Measurements from ENCODE around the gene KDM6B. TPM values are rescaled to one million over a fixed set of nuclear protein-coding genes. Genes with fewer than 3 reads are reported as not detected.

The KDM6B gene, protein sequence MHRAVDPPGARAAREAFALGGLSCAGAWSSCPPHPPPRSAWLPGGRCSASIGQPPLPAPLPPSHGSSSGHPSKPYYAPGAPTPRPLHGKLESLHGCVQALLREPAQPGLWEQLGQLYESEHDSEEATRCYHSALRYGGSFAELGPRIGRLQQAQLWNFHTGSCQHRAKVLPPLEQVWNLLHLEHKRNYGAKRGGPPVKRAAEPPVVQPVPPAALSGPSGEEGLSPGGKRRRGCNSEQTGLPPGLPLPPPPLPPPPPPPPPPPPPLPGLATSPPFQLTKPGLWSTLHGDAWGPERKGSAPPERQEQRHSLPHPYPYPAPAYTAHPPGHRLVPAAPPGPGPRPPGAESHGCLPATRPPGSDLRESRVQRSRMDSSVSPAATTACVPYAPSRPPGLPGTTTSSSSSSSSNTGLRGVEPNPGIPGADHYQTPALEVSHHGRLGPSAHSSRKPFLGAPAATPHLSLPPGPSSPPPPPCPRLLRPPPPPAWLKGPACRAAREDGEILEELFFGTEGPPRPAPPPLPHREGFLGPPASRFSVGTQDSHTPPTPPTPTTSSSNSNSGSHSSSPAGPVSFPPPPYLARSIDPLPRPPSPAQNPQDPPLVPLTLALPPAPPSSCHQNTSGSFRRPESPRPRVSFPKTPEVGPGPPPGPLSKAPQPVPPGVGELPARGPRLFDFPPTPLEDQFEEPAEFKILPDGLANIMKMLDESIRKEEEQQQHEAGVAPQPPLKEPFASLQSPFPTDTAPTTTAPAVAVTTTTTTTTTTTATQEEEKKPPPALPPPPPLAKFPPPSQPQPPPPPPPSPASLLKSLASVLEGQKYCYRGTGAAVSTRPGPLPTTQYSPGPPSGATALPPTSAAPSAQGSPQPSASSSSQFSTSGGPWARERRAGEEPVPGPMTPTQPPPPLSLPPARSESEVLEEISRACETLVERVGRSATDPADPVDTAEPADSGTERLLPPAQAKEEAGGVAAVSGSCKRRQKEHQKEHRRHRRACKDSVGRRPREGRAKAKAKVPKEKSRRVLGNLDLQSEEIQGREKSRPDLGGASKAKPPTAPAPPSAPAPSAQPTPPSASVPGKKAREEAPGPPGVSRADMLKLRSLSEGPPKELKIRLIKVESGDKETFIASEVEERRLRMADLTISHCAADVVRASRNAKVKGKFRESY (N-terminal part only)
- polyA plus RNA-seq: 1 to 10 TPM; 5.2 to 9.0 TPM

DNA sequence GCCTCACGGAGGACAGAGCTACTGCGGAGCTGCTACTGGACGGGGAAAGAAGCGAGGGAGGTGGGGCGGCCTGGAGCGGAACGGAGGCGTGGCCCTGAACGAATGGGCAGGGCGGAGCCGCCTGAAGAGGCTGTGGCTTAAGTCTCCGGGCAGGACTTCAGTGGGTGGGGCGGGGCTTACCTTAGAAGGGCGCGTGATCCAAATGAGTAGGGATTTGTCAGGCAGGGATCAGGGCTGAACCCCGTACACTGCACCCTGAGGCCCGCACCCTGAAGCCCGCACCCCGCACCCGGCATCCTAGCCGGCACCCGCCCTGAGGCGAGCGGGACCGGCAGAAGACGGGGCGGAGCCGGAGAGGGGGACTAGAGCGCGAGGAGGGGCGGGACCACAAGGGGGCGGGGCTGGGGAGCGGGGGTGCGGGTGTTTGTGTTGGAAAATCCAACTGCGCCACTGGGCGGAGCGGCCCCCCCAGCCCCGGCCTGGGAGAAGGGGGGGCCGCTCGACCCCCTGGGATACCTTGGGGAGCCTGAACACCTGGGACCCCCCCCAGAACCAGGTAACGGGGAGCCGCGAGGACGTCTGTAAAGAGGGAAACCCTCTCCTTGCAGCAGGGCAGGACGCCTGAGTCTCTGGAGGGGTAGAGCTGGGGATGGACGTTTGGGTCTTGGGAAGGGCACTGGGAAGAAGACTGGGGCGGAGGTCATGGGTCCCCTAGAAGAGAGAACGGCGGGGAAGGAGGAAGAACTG lies at the start of gene KDM6B:
Gene KDM6B, plus strand, starts transcription at position 423 of the 747 bp plus-strand sequence. CDS start 11,338 bp downstream, outside the sequence.
- H3K4me1 ChIP-seq (ENCODE audit: control insufficient read depth in 2 of 2, insufficient read depth in 2 of 2, low read length in 1 of 2): peaks cover 5 to 16% of the 10 kb centered on the region in 2 donors
- H3K27ac ChIP-seq (ENCODE audit: low read depth in 2 of 2, low read length in 1 of 2): peak within 1 kb of the TSS; percentile 95
- H3K9me3 ChIP-seq (ENCODE audit: control insufficient read depth in 2 of 2, insufficient read depth in 1 of 2, low read depth in 1 of 2, low read length in 1 of 2): no peaks in the 10 kb centered on the region
- no peaks in the 10 kb centered on the region for H3K36me3 ChIP-seq (ENCODE audit: control insufficient read depth in 2 of 2, insufficient read depth in 2 of 2, low read length in 1 of 2)
- peak within 1 kb of the TSS; percentile 67 to 68 for H3K4me3 ChIP-seq (ENCODE audit: low read depth in 1 of 2, low read length in 2 of 2)
- H3K27me3 ChIP-seq (ENCODE audit: control insufficient read depth in 1 of 2, insufficient read depth in 2 of 2, low read length in 2 of 2): no peaks in the 10 kb centered on the region
- 0% methylated on average over 39 to 49 of the region's 49 CpGs for WGBS, 2 donors

DNA sequence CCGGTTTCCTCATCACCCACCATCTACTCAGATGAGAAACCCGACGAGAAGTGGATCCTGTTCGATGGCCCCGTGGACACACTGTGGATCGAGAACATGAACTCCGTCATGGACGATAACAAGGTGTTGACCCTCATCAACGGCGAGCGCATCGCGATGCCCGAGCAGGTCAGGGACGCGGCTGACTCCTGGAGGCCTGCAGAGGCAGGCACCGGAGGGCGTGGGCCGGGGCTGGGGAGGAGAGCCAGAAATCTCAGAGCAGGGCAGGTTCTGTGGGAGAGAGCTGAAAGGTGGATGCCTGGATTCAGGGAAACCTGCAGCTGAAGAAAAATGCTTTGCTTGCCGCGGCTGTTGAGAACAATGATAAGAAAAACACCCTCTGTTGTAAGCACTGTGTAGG lies 47.2 kb upstream of the KDM6B start:
- H3K36me3 ChIP-seq (ENCODE audit: control insufficient read depth in 2 of 2, insufficient read depth in 2 of 2, low read length in 1 of 2): no peaks in the 10 kb centered on the region
- no peak overlapping the region for H3K27ac ChIP-seq (ENCODE audit: low read depth in 2 of 2, low read length in 1 of 2)
- H3K27me3 ChIP-seq (ENCODE audit: control insufficient read depth in 1 of 2, insufficient read depth in 2 of 2, low read length in 2 of 2): no peaks in the 10 kb centered on the region
- no peaks in the 10 kb centered on the region for H3K9me3 ChIP-seq (ENCODE audit: control insufficient read depth in 2 of 2, insufficient read depth in 1 of 2, low read depth in 1 of 2, low read length in 1 of 2)
- WGBS, 2 donors: 55 to 80% methylated on average over 21 of the region's 21 CpGs
- peaks cover 0 to 5% of the 10 kb centered on the region in 2 donors for H3K4me1 ChIP-seq (ENCODE audit: control insufficient read depth in 2 of 2, insufficient read depth in 2 of 2, low read length in 1 of 2)
- H3K4me3 ChIP-seq (ENCODE audit: low read depth in 1 of 2, low read length in 2 of 2): no peak overlapping the region

DNA sequence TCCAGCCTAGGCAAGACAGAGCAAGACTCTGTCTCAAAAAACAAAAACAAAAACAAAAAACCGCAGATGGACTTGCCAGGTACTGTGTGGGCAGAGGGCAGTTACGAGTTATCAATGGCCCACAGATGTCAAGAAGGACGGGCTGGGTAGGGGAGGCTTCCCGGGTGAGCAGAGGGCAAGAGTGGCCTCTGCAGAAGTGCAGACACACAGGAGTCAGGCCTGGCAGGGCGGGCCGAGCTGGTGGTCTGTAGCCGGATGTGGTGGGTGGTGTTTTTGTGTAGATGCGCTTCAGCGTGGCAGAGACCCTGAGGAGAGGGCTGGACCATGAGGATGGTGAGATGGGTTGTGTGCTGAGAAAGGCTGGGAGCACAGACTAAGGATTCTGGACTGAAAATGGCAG lies 44.9 kb upstream of the KDM6B start:
- no peaks in the 10 kb centered on the region for H3K36me3 ChIP-seq (ENCODE audit: control insufficient read depth in 2 of 2, insufficient read depth in 2 of 2, low read length in 1 of 2)
- H3K27ac ChIP-seq (ENCODE audit: low read depth in 2 of 2, low read length in 1 of 2): no peak overlapping the region
- WGBS, 2 donors: 76 to 81% methylated on average over 9 of the region's 9 CpGs
- no peaks in the 10 kb centered on the region for H3K9me3 ChIP-seq (ENCODE audit: control insufficient read depth in 2 of 2, insufficient read depth in 1 of 2, low read depth in 1 of 2, low read length in 1 of 2)
- no peak overlapping the region for H3K4me3 ChIP-seq (ENCODE audit: low read depth in 1 of 2, low read length in 2 of 2)
- peaks cover 0 to 5% of the 10 kb centered on the region in 2 donors for H3K4me1 ChIP-seq (ENCODE audit: control insufficient read depth in 2 of 2, insufficient read depth in 2 of 2, low read length in 1 of 2)
- H3K27me3 ChIP-seq (ENCODE audit: control insufficient read depth in 1 of 2, insufficient read depth in 2 of 2, low read length in 2 of 2): no peaks in the 10 kb centered on the region

DNA sequence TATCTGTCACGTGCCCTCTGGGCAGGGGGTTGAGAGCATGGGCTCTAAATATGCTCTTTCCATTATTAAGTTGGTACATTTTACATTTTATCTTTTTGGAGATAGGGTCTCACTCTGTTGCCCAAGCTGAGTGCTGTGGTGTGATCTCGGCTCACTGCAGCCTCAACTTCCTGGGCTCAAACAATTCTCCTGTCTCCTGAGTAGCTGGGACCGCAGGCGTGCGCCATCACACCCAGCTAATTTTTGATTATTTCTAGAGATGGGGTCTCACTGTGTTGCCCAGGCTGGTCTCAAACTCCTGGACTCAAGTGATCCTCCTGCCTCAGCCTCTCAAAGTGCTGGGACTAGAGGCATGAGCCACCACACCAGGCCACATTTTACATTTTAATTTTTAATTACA lies 43.9 kb upstream of the KDM6B start:
- Histone ChIP-seq H3K27me3 (ENCODE audit: control insufficient read depth in 1 of 2, insufficient read depth in 2 of 2, low read length in 2 of 2) (no peaks in the 10 kb centered on the region), H3K4me3 (ENCODE audit: low read depth in 1 of 2, low read length in 2 of 2) (no peak overlapping the region), H3K27ac (ENCODE audit: low read depth in 2 of 2, low read length in 1 of 2) (no peak overlapping the region), H3K9me3 (ENCODE audit: control insufficient read depth in 2 of 2, insufficient read depth in 1 of 2, low read depth in 1 of 2, low read length in 1 of 2) (no peaks in the 10 kb centered on the region), H3K4me1 (ENCODE audit: control insufficient read depth in 2 of 2, insufficient read depth in 2 of 2, low read length in 1 of 2) (peaks cover 0 to 5% of the 10 kb centered on the region in 2 donors), H3K36me3 (ENCODE audit: control insufficient read depth in 2 of 2, insufficient read depth in 2 of 2, low read length in 1 of 2) (no peaks in the 10 kb centered on the region)
- WGBS, 2 donors: 91 to 92% methylated on average over 5 of the region's 5 CpGs

DNA sequence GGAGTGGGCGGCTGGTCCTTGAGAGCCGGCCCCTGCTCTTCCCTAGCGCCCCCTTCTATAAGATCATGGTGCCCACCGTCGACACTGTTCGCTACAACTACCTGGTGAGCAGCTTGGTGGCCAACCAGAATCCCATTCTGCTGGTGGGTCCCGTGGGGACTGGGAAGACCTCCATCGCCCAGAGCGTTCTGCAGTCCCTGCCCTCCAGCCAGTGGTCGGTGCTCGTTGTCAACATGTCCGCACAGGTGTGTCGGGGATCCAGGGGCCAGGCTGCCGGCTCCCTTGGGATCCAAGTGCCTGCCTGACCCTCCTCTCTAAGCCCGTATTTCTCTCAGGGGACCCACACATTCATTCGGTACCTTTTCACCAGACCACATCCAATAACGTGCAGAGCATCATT lies 41.4 kb upstream of the KDM6B start:
- Histone ChIP-seq H3K4me3 (ENCODE audit: low read depth in 1 of 2, low read length in 2 of 2) (no peak overlapping the region), H3K27ac (ENCODE audit: low read depth in 2 of 2, low read length in 1 of 2) (no peak overlapping the region), H3K27me3 (ENCODE audit: control insufficient read depth in 1 of 2, insufficient read depth in 2 of 2, low read length in 2 of 2) (no peaks in the 10 kb centered on the region), H3K4me1 (ENCODE audit: control insufficient read depth in 2 of 2, insufficient read depth in 2 of 2, low read length in 1 of 2) (no peaks in the 10 kb centered on the region), H3K9me3 (ENCODE audit: control insufficient read depth in 2 of 2, insufficient read depth in 1 of 2, low read depth in 1 of 2, low read length in 1 of 2) (no peaks in the 10 kb centered on the region), H3K36me3 (ENCODE audit: control insufficient read depth in 2 of 2, insufficient read depth in 2 of 2, low read length in 1 of 2) (no peaks in the 10 kb centered on the region)
- 92 to 94% methylated on average over 17 of the region's 17 CpGs for WGBS, 2 donors

DNA sequence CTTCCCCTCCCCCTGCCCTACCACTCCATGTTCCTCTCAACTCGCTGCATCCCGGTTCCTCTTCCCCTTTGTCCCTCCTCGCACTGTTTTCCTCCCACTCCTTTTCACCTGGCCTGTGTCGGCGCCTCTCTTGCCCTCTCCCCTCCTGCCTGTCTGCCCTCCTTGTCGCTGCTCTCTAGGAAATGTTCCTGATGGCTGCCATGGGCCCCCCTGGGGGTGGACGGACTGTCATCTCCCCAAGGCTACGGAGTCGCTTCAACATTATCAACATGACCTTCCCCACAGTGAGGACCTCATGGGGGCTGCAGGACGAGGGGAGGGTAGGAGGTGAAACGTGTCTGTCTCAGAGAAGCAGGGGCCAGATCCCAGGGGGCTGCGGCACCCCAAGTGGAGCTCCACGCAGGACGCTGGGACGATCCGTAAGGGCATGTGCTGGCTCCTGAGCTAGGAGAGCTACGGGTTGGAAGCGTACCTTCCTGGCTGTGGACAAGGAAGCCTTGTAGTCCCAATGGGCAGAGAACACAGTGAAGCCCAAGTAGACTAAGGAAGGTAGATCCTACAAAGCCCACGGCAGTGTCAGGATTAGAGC lies 39.8 kb upstream of the KDM6B start:
- H3K27me3 ChIP-seq (ENCODE audit: control insufficient read depth in 1 of 2, insufficient read depth in 2 of 2, low read length in 2 of 2): no peaks in the 10 kb centered on the region
- WGBS, 2 donors: 60 to 66% methylated on average over 19 of the region's 19 CpGs
- H3K36me3 ChIP-seq (ENCODE audit: control insufficient read depth in 2 of 2, insufficient read depth in 2 of 2, low read length in 1 of 2): no peaks in the 10 kb centered on the region
- H3K4me1 ChIP-seq (ENCODE audit: control insufficient read depth in 2 of 2, insufficient read depth in 2 of 2, low read length in 1 of 2): no peaks in the 10 kb centered on the region
- no peak overlapping the region for H3K4me3 ChIP-seq (ENCODE audit: low read depth in 1 of 2, low read length in 2 of 2)
- no peak overlapping the region for H3K27ac ChIP-seq (ENCODE audit: low read depth in 2 of 2, low read length in 1 of 2)
- no peaks in the 10 kb centered on the region for H3K9me3 ChIP-seq (ENCODE audit: control insufficient read depth in 2 of 2, insufficient read depth in 1 of 2, low read depth in 1 of 2, low read length in 1 of 2)

DNA sequence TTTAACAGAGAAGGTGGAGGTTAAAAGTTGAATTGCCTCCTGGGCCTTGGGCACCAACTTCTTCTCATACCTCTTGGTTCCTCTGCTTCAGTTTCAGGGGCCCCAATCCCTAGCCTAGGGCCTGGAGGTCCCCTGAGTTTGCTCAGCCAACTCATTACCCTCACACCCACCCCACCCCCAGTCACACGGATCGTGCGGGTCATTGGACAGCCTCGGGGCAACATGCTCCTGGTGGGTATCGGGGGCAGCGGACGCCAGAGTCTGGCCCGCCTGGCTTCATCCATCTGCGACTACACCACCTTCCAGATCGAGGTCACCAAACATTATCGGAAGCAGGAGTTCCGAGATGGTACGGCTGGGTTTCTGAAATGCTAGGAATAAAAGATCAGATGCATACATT lies 36.0 kb upstream of the KDM6B start:
- Histone ChIP-seq H3K4me3 (ENCODE audit: low read depth in 1 of 2, low read length in 2 of 2) (no peak overlapping the region), H3K27ac (ENCODE audit: low read depth in 2 of 2, low read length in 1 of 2) (no peak overlapping the region), H3K4me1 (ENCODE audit: control insufficient read depth in 2 of 2, insufficient read depth in 2 of 2, low read length in 1 of 2) (no peaks in the 10 kb centered on the region), H3K27me3 (ENCODE audit: control insufficient read depth in 1 of 2, insufficient read depth in 2 of 2, low read length in 2 of 2) (no peaks in the 10 kb centered on the region), H3K36me3 (ENCODE audit: control insufficient read depth in 2 of 2, insufficient read depth in 2 of 2, low read length in 1 of 2) (no peaks in the 10 kb centered on the region), H3K9me3 (ENCODE audit: control insufficient read depth in 2 of 2, insufficient read depth in 1 of 2, low read depth in 1 of 2, low read length in 1 of 2) (no peaks in the 10 kb centered on the region)
- WGBS, 2 donors: 88 to 92% methylated on average over 13 of the region's 13 CpGs

DNA sequence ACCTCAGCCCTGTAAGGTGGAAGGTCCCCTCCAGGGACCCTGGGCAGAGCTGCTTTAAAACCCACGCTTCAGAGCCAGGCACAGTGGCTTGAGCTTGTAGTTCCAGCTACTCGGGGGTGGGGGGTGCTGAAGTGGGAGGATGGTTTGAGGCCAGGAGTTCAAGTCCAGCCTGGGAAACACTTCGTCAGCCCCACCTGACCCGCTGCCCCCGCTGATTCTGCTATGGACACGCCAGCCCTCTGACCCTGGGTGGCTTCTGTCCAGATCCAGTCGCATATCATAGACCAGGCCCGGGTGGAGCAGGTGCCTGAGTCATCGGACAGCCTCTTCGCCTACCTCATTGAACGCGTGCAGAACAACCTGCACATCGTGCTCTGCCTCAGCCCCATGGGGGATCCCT lies 35.2 kb upstream of the KDM6B start:
- Histone ChIP-seq H3K9me3 (ENCODE audit: control insufficient read depth in 2 of 2, insufficient read depth in 1 of 2, low read depth in 1 of 2, low read length in 1 of 2) (no peaks in the 10 kb centered on the region), H3K36me3 (ENCODE audit: control insufficient read depth in 2 of 2, insufficient read depth in 2 of 2, low read length in 1 of 2) (no peaks in the 10 kb centered on the region), H3K27ac (ENCODE audit: low read depth in 2 of 2, low read length in 1 of 2) (no peak overlapping the region), H3K4me1 (ENCODE audit: control insufficient read depth in 2 of 2, insufficient read depth in 2 of 2, low read length in 1 of 2) (no peaks in the 10 kb centered on the region), H3K4me3 (ENCODE audit: low read depth in 1 of 2, low read length in 2 of 2) (no peak overlapping the region), H3K27me3 (ENCODE audit: control insufficient read depth in 1 of 2, insufficient read depth in 2 of 2, low read length in 2 of 2) (no peaks in the 10 kb centered on the region)
- 74 to 77% methylated on average over 13 of the region's 13 CpGs for WGBS, 2 donors

All from esophagus (tissue), 2 donors.